ENCODE data around the gene LHX6.

Gene LHX6

GRCh38 chr9:122179054-122179689, 49.6 kb downstream of the LHX6 start:
- no peak overlapping the region for H3K4me3 ChIP-seq (ENCODE audit: control insufficient read depth, low read depth, low read length)
- no peak for TF ChIP-seq CTCF (IDR thresholded peaks at IDR 0.05; ENCODE audit: control insufficient read depth, insufficient read depth, low read depth, low read length, missing control alignments)
- DNase-seq (ENCODE audit: low read depth), result no peak

- H3K4me3 ChIP-seq (ENCODE audit: control insufficient read depth, low read depth, low read length), result no peak overlapping the region
- no peak for TF ChIP-seq CTCF (IDR thresholded peaks at IDR 0.05; ENCODE audit: control insufficient read depth, insufficient read depth, low read depth, low read length, missing control alignments)
These were observed 51.8 kb downstream of the LHX6 start for GRCh38 chr9:122176916-122177315.

GRCh38 chr9:122173670-122174069, 55.1 kb downstream of the LHX6 start:
- DNase-seq (ENCODE audit: low read depth), result no peak
- TF ChIP-seq CTCF (IDR thresholded peaks at IDR 0.05; ENCODE audit: control insufficient read depth, insufficient read depth, low read depth, low read length, missing control alignments), result no peak
- H3K4me3 ChIP-seq (ENCODE audit: control insufficient read depth, low read depth, low read length), result no peak overlapping the region

More at GRCh38 chr9:122176916-122177315, 51.8 kb downstream of the LHX6 start:
- DNase-seq (ENCODE audit: low read depth), result no peak

GRCh38 chr9:122172131-122172530, 56.6 kb downstream of the LHX6 start:
- DNase-seq (ENCODE audit: low read depth), result no peak
- no peak for TF ChIP-seq CTCF (IDR thresholded peaks at IDR 0.05; ENCODE audit: control insufficient read depth, insufficient read depth, low read depth, low read length, missing control alignments)
- no peak overlapping the region for H3K4me3 ChIP-seq (ENCODE audit: control insufficient read depth, low read depth, low read length)

- DNase-seq (ENCODE audit: low read depth), result no peak
- TF ChIP-seq CTCF (IDR thresholded peaks at IDR 0.05; ENCODE audit: control insufficient read depth, insufficient read depth, low read depth, low read length, missing control alignments), result no peak
- no peak overlapping the region for H3K4me3 ChIP-seq (ENCODE audit: control insufficient read depth, low read depth, low read length)
These were observed 60.4 kb downstream of the LHX6 start for GRCh38 chr9:122168356-122168755.

- H3K4me3 ChIP-seq (ENCODE audit: control insufficient read depth, low read depth, low read length), result no peak overlapping the region
- DNase-seq (ENCODE audit: low read depth), result no peak
- no peak for TF ChIP-seq CTCF (IDR thresholded peaks at IDR 0.05; ENCODE audit: control insufficient read depth, insufficient read depth, low read depth, low read length, missing control alignments)
These were observed 64.5 kb downstream of the LHX6 start for GRCh38 chr9:122164286-122164685.
